ENCODE measurements around the gene CAMK2B. TPM values are rescaled to one million over a fixed set of nuclear protein-coding genes. Genes with fewer than 3 reads are reported as not detected.

Gene CAMK2B
- total and polyA plus RNA-seq, 2 of the 13 experiments (the other 11 are each of a cell fraction or from before 2014, with no cell fraction given) = 0.27 to 0.48 TPM

GRCh38 chr7:44221231-44221791, 104.1 kb downstream of the CAMK2B start (continued):
- TF ChIP-seq ZNF225 (CRISPR knock-in tag; IDR thresholded peaks at IDR 0.05) (peak; percentile 88; the same call in 1 of the 2 replicates), AGO1 (IDR thresholded peaks at IDR 0.05; ENCODE audit: low read depth, low read length, poor library complexity, severe bottlenecking) (no peak), ZNF703 (CRISPR knock-in tag; IDR thresholded peaks at IDR 0.05; ENCODE audit: borderline replicate concordance) (0 out of 2 replicates have a peak, but pooled peaks have one; percentile 47), ZNF775 (CRISPR knock-in tag; IDR thresholded peaks at IDR 0.05; ENCODE audit: borderline replicate concordance) (0 out of 2 replicates have a peak, but pooled peaks have one; percentile 44), BRF2 (CRISPR knock-in tag; IDR thresholded peaks at IDR 0.05) (no peak; the same call in 1 of the 2 replicates), USF2 (IDR thresholded peaks at IDR 0.05; ENCODE audit: low read depth, low read length) (no peak), USF2 (CRISPR knock-in tag; IDR thresholded peaks at IDR 0.05; ENCODE audit: borderline replicate concordance) (peak; percentile 66), LBX2 (CRISPR knock-in tag; IDR thresholded peaks at IDR 0.05; ENCODE audit: borderline replicate concordance) (peak; percentile 95; the same call in 1 of the 2 replicates), CEBPB (IDR thresholded peaks at IDR 0.05; ENCODE audit: borderline replicate concordance, low read depth, low read length) (no peak), ZNF510 (CRISPR knock-in tag; IDR thresholded peaks at IDR 0.05; ENCODE audit: low read depth) (peak; percentile 95), DR1 (CRISPR knock-in tag; IDR thresholded peaks at IDR 0.05) (no peak), MEF2D (CRISPR knock-in tag; IDR thresholded peaks at IDR 0.05) (peak; percentile 47; the same call in 1 of the 2 replicates), KDM4B (CRISPR knock-in tag; IDR thresholded peaks at IDR 0.05) (no peak; the same call in 1 of the 2 replicates), TMF1 (CRISPR knock-in tag; IDR thresholded peaks at IDR 0.05; ENCODE audit: low read depth) (0 out of 2 replicates have a peak, but pooled peaks have one; percentile 47), ZNF460 (CRISPR knock-in tag; IDR thresholded peaks at IDR 0.05; ENCODE audit: borderline replicate concordance) (no peak), NR3C1 (CRISPR knock-in tag; IDR thresholded peaks at IDR 0.05) (no peak), RXRA (CRISPR knock-in tag; IDR thresholded peaks at IDR 0.05) (peak; percentile 69; the same call in 1 of the 2 replicates), E2F5 (CRISPR knock-in tag; conservative IDR thresholded peaks at IDR 0.05) (no peak)
